GM12864 (cell line): ENCODE data around the gene DNAJC1.
"Not testable (repeated sequence)": the region's sequence is repeated elsewhere in the genome, so short reads cannot be mapped to it uniquely, and the experiment has no call there.

Experiments used
- DNase-seq: peaks from one replicate; pipeline ENCODE4 v3.0.0-alpha.2; 2011; ENCODE audit warnings: low read depth
- H3K4me3 ChIP-seq: 2 replicates; pipeline ENCODE4 v1.5.1; 2011; ENCODE audit warnings: mild to moderate bottlenecking, low read depth, low read length, control low read depth
- TF ChIP-seq, protein P1 (sequence below): IDR thresholded peaks from 2 replicates; pipeline ENCODE4 v1.5.1; 2011; ENCODE audit warnings: low read depth, mild to moderate bottlenecking, moderate library complexity, low read length, control low read depth, inconsistent platforms; ENCODE audit errors: missing control alignments

DNAJC1 gene

DNA sequence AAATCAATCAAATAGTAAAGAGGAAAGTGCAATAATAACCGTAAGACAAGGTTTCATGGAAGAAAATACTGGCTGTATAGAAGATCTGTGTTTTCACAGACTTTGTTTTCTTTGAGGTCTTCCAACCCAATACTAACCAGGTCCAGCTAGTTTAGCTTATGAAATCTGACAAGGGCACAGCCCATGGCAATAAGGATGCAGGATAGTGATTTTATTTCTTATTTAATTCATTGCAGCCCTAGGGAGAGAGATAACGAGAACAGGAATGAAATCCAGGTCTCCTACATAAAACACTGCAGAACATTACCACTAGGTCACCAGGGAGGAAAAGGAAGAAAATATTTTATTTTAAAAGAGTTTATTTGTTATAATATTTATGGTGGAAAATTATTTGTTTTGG is 145.1 kb downstream of the DNAJC1 start:
- no peak overlapping the region for H3K4me3 ChIP-seq
- TF ChIP-seq, protein P1, sequence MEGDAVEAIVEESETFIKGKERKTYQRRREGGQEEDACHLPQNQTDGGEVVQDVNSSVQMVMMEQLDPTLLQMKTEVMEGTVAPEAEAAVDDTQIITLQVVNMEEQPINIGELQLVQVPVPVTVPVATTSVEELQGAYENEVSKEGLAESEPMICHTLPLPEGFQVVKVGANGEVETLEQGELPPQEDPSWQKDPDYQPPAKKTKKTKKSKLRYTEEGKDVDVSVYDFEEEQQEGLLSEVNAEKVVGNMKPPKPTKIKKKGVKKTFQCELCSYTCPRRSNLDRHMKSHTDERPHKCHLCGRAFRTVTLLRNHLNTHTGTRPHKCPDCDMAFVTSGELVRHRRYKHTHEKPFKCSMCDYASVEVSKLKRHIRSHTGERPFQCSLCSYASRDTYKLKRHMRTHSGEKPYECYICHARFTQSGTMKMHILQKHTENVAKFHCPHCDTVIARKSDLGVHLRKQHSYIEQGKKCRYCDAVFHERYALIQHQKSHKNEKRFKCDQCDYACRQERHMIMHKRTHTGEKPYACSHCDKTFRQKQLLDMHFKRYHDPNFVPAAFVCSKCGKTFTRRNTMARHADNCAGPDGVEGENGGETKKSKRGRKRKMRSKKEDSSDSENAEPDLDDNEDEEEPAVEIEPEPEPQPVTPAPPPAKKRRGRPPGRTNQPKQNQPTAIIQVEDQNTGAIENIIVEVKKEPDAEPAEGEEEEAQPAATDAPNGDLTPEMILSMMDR = no peak
- no peak for DNase-seq

DNA sequence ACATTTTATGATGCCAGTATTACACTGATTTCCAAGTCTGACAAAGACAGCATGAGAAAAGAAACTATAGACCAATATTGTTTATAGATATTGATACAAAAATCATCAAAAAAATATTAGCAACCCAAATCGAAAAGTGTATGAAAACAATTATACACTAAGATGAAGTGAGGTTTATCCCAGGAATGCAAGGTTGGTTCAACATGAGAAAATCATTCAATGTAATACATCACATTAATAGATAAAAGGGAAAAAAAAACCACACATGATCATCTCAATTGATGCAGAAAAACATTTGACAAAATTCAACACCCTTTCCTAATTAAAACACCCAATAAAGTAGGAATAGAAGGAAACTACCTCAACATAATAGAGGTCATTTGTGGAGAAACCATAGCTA is 153.9 kb downstream of the DNAJC1 start:
- H3K4me3 ChIP-seq = no peak overlapping the region
- TF ChIP-seq, protein P1 = no peak
- no peak for DNase-seq

DNA sequence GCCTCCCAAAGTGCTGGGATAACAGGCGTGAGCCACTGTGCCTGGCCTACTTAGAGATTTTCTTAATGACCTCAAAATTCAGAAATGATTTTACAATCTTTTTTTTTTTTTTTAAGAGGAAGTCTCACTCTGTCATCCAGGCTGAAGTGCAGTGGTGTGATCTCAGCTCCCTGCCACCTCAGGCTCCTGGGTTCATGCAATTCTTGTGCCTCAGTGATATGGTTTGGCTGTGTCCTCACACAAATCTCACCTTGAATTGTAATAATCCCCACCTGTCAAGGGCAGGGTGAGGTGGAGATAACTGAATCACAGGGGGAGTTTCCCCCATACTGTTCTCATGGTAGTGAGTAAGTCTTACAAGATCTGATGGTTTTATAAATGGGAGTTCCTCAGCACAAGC is 159.9 kb downstream of the DNAJC1 start:
- TF ChIP-seq, protein P1 = no peak
- DNase-seq = no peak
- no peak overlapping the region for H3K4me3 ChIP-seq

DNA sequence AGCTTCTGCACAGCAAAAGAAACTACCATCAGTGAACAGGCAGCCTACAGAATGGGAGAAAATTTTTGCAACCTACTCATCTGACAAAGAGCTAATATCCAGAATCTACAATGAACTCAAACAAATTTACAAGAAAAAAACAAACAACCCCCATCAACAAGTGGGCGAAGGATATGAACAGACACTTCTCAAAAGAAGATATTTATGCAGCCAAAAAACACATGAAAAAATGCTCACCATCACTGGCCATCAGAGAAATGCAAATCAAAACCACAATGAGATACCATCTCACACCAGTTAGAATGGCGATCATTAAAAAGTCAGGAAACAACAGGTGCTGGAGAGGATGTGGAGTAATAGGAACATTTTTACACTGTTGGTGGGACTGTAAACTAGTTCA is 162.3 kb downstream of the DNAJC1 start:
- H3K4me3 ChIP-seq, DNase-seq: not testable (repeated sequence)

DNA sequence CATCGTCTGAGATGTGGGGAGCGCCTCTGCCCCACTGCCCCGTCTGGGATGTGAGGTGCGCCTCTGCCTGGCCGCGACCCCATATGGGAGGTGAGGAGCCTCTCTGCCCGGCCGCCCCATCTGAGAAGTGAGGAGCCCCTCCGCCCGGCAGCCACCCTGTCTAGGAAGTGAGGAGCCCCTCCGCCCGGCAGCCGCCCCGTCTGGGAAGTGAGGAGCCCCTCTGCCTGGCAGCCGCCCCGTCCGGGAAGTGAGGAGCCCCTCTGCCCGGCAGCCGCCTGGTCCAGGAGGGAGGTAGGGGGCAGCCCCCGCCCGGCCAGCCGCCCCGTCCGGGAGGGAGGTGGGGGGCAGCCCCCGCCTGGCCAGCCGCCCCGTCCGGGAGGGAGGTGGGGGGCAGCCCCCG is 166.0 kb downstream of the DNAJC1 start:
- H3K4me3 ChIP-seq = not testable (repeated sequence)

DNA sequence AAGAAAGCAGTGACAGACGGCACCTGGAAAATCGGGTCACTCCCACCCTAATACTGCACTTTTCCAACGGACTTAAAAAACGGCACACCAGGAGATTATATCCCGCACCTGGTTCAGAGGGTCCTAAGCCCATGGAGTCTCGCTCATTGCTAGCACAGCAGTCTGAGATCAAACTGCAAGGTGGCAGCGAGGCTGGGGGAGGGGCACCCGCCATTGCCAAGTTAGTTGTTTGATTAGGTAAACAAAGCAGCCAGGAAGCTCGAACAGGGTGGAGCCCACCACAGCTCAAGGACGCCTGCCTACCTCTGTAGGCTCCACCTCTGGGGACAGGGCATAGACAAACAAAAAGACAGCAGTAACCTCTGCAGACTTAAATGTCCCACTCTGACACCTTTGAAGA is 169.0 kb downstream of the DNAJC1 start:
- H3K4me3 ChIP-seq, DNase-seq: not testable (repeated sequence)

More for the DNA sequence above, 166.0 kb downstream of the DNAJC1 start:
- not testable (repeated sequence) for DNase-seq

DNA sequence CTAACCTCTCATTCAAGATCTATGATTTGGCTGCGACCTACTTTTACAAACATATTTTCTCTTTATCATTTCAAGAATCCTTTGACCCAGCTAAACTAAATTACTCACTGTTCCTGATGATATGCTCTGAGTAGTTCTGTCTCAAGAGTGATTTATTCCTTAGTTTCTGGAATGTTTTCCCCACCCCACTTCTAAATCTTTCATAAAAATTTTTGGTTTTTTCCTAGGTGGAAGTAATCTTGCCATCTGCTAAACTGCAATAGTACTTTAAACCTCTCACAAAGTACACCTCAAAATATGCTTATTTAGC is 170.8 kb downstream of the DNAJC1 start:
- DNase-seq = no peak
- TF ChIP-seq, protein P1 = no peak
- no peak overlapping the region for H3K4me3 ChIP-seq

DNA sequence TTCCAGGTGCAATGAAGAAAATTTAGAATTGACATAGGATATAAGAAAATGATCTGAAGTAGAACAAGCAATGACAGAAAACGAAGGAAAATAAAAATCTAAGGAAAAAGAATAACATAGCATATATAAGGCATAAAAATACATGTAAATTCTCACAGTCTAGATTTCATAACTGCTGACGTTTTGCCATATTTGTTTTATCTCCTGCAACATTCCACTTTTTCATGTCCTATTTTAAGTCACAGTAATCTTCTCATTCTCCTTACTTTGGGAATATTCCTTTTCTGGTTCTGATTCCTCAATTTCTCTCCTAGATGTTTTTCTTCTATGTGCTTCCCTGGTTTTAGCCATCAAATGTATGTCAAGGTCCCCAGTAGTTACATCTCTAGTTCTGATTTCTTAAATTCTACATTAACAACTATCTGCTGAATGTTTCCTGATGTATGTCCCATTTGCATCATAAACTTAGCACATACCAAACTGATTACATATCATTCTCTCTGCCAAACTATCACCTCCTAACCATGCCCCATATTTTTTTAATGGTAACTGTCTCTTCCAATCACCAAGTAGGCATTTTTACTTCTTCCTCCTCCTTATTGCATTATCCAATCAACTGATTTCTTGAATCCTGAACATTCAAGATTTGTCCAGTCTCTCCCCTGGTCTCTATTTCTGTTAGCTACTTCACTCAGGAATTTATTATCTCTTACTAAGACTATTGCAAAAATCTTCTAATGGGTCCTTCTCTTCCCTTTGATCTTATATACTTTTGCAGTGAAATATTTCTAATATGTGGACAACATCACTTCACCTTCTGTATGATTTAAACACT is 171.3 kb downstream of the DNAJC1 start:
- H3K4me3 ChIP-seq = no peak overlapping the region
- TF ChIP-seq, protein P1 = no peak
- no peak for DNase-seq
